ENCODE results near the gene SLFN14. TPM values are rescaled to one million over a fixed set of nuclear protein-coding genes. Genes with fewer than 3 reads are reported as not detected.
A peak's percentile ranks its signal among the peaks of the same experiment; 100 is the strongest.

SLFN14 gene
- total RNA-seq, 4 donors from 2014 or later, result 0.29 TPM; not detected in 3

DNA sequence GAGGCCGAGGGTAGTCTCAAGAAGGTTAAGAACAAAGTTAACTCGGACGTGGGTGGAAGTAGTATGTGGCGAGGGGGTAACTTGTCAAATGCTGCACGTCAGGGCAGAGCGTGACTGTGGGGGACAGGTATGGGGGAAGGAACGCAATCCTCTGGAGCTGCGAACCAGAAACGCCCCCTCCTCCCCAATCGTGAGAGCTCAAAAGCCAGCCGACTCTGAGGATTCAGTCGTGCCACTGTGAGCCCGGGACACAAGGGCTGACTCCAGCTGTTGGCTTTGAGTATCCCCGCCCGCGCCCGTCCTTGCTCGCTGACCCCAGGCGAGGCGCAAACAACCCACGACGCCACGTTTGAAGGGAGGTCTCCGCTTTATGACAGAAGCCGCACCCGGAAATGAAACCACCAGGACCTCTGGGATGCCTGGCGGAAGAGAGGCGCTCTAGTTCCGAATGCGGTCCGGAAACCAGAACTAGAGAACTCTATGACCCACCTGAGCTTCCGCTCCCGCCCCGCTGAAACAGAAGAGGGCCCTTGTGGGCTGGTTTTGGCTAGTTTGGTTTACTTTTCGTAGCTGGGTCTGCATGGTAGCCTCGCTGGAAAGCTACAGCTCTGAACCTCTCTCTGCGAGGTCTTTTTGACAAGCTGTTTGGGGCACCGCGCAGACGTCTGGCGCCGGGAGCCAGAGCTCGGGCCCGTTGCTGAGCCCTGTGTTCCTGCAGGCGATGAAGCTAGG lies 17.7 kb upstream of the SLFN14 start, which contains the start of gene PEX12:
TSS of gene PEX12 (minus strand) at position 375 of the 732 bp plus-strand sequence. CDS start 550 bp downstream, outside the sequence.
- DNase-seq, result peak; percentile 92 to 93
- TF ChIP-seq POLR2A (IDR thresholded peaks at IDR 0.05), result peak in 1 of 2 donors; percentile 86
- TF ChIP-seq CTCF (IDR thresholded peaks at IDR 0.05), result no peak
- peak within 1 kb of the TSS; percentile 79 to 89 (median 86) for H3K27ac ChIP-seq
- intact Hi-C loops (cut with DNase I), result no loop called here
- H3K36me3 ChIP-seq, result peaks cover 4 to 16% of the 10 kb centered on the region in 2 donors
- WGBS, 2 donors, result 0 to 1% methylated on average over 32 to 37 of the region's 45 CpGs
- H3K4me1 ChIP-seq, result peaks cover 10 to 17% of the 10 kb centered on the region in 2 donors
- no peaks in the 10 kb centered on the region for H3K27me3 ChIP-seq
- H3K4me3 ChIP-seq (replicated peaks in 1 of 3), result peak within 1 kb of the TSS; percentile 68 to 79 (median 77)
- H3K9me3 ChIP-seq, result no peaks in the 10 kb centered on the region

DNA sequence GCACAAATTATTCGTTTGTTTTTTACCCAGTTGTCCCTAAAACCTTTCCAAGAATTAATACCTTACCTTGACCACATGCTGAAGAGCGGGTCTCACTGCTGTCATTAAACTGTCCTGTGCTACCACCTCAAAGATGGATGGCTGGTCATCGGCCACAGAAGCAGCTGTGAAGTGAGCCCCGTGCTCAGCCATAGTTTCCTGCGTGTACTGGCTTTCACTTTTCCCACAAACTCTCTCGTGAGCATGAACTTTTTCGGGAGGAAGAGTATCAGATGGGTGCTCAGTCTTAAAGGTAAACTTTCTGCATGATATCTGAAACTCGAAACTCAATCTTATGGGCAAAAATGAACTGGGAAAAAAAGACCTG lies 17.2 kb upstream of the SLFN14 start:
- WGBS, 2 donors, result 1 to 4% methylated on average over 8 of the region's 8 CpGs
- peak overlapping the region; percentile 68 to 79 (median 77) for H3K4me3 ChIP-seq (replicated peaks in 1 of 3)
- peak overlapping the region; percentile 79 to 89 (median 86) for H3K27ac ChIP-seq
- no peaks in the 10 kb centered on the region for H3K27me3 ChIP-seq
- H3K36me3 ChIP-seq, result peaks cover 4 to 16% of the 10 kb centered on the region in 2 donors
- intact Hi-C loops (cut with DNase I), result no loop called here
- DNase-seq, result peak; percentile 13 to 21
- H3K4me1 ChIP-seq, result peaks cover 10 to 17% of the 10 kb centered on the region in 2 donors
- H3K9me3 ChIP-seq, result no peaks in the 10 kb centered on the region
- TF ChIP-seq CTCF (IDR thresholded peaks at IDR 0.05) (no peak), POLR2A (IDR thresholded peaks at IDR 0.05) (no peak)

DNA sequence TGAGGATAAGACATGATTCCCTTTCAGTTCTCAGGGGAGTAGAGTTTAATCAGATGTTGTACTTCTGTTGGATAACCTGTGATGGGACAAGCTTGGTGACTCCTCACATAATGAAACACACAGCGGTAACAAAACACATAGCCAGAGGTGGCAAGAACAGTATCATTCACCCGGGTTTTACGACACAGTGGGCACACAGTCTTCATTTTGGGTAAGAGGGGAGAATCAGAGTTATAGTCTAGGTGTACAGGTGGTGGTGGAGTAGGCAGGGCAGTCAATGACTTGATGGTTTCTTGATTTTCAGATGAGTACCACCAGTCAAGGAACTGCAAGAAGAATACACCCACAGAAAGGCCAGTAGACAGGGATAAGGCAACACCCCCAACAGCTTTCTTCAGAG lies 15.1 kb upstream of the SLFN14 start:
- no peaks in the 10 kb centered on the region for H3K9me3 ChIP-seq
- WGBS, 2 donors, result 85 to 92% methylated on average over 3 of the region's 3 CpGs
- peaks cover 4 to 16% of the 10 kb centered on the region in 2 donors for H3K36me3 ChIP-seq
- TF ChIP-seq CTCF (IDR thresholded peaks at IDR 0.05) (no peak), POLR2A (IDR thresholded peaks at IDR 0.05) (no peak)
- H3K4me3 ChIP-seq (replicated peaks in 1 of 3), result no peak overlapping the region
- DNase-seq, result no peak
- H3K27me3 ChIP-seq, result no peaks in the 10 kb centered on the region
- no peak overlapping the region for H3K27ac ChIP-seq
- intact Hi-C loops (cut with DNase I), result no loop called here
- peaks cover 15 to 17% of the 10 kb centered on the region in 2 donors for H3K4me1 ChIP-seq

DNA sequence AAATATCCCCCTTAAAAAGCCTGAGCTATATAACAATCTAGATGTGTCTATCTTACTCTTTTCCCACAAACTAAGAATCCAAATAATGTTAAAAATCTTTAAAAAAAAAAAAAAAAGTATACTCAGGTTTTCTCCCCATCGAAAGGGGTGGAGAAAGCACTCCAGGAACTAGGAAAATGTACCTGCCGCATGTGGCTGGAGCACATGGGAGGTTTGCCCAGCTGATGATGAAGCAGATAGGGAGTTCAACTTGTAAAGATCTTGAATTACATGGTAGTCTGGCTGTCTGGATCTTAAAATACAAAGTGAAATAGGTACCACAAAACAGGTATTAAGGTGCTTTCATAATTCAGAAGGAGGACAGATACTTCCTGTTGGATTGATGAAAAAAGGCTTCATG lies 8.8 kb upstream of the SLFN14 start:
- H3K27ac ChIP-seq, result no peak overlapping the region
- peaks cover 2 to 5% of the 10 kb centered on the region in 2 donors for H3K36me3 ChIP-seq
- H3K27me3 ChIP-seq, result no peaks in the 10 kb centered on the region
- no peak overlapping the region for H3K4me3 ChIP-seq (replicated peaks in 1 of 3)
- no peak for TF ChIP-seq POLR2A (IDR thresholded peaks at IDR 0.05)
- no peak for TF ChIP-seq CTCF (IDR thresholded peaks at IDR 0.05)
- WGBS, 2 donors, result 77 to 87% methylated on average over 2 of the region's 2 CpGs
- peaks cover 15 to 27% of the 10 kb centered on the region in 2 donors for H3K4me1 ChIP-seq
- DNase-seq, result no peak
- H3K9me3 ChIP-seq, result no peaks in the 10 kb centered on the region
- intact Hi-C loops (cut with DNase I), result loop anchor here (10.0 kb wide), 1 partner anchor 325 kb away; the partner anchor contains the start of gene SLFN5

- Histone ChIP-seq H3K27me3 (no peaks in the 10 kb centered on the region), H3K36me3 (no peaks in the 10 kb centered on the region), H3K9me3 (no peaks in the 10 kb centered on the region), H3K4me1 (peaks cover 15 to 27% of the 10 kb centered on the region in 2 donors), H3K4me3 (replicated peaks in 1 of 3) (peak overlapping the region; percentile 18 to 56 (median 51)), H3K27ac (peak overlapping the region in 2 of 3 donors; percentile 53 to 72)
- WGBS, 2 donors, result 20 to 29% methylated on average over 15 of the region's 15 CpGs
- peak; percentile 21 to 22 for DNase-seq
- intact Hi-C loops (cut with DNase I), result loop anchor here (10.0 kb wide), 1 partner anchor 324 kb away; the partner anchor contains the start of gene SLFN5
- no peak for TF ChIP-seq POLR2A (IDR thresholded peaks at IDR 0.05)
- no peak for TF ChIP-seq CTCF (IDR thresholded peaks at IDR 0.05)
These were observed 7.9 kb upstream of the SLFN14 start for GRCh38 chr17:35568561-35568960.

Data from thyroid gland (tissue), 4 donors.